Measurements from ENCODE around the gene METTL1.

- TF ChIP-seq, protein P1, sequence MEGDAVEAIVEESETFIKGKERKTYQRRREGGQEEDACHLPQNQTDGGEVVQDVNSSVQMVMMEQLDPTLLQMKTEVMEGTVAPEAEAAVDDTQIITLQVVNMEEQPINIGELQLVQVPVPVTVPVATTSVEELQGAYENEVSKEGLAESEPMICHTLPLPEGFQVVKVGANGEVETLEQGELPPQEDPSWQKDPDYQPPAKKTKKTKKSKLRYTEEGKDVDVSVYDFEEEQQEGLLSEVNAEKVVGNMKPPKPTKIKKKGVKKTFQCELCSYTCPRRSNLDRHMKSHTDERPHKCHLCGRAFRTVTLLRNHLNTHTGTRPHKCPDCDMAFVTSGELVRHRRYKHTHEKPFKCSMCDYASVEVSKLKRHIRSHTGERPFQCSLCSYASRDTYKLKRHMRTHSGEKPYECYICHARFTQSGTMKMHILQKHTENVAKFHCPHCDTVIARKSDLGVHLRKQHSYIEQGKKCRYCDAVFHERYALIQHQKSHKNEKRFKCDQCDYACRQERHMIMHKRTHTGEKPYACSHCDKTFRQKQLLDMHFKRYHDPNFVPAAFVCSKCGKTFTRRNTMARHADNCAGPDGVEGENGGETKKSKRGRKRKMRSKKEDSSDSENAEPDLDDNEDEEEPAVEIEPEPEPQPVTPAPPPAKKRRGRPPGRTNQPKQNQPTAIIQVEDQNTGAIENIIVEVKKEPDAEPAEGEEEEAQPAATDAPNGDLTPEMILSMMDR (IDR thresholded peaks at IDR 0.05), result no peak
- no peak for TF ChIP-seq POLR2A (IDR thresholded peaks at IDR 0.05)
- no peak for TF ChIP-seq EP300 (IDR thresholded peaks at IDR 0.05)
Measured at GRCh38 chr12:57782243-57782607, 10.3 kb upstream of the METTL1 start.
